OCI-LY1 (cell line): Measurements from ENCODE around the gene RTP5.

Experiments
- EZH2 ChIP-seq: fragments of 200-600 bp; sonication (generic), shearing (Covaris generic); IDR thresholded peaks from 2 replicates; pipeline ENCODE4 v1.8.0; 2017; ENCODE audit warnings: borderline replicate concordance, mixed run types, mild to moderate bottlenecking, antibody characterized with exemption, low read length, moderate library complexity, mixed read lengths
- TF ChIP-seq, protein P1 (sequence below): fragments of 200-600 bp; sonication (generic), shearing (Covaris generic); IDR thresholded peaks from 2 replicates; pipeline ENCODE4 v1.5.1; 2017; ENCODE audit warnings: mild to moderate bottlenecking, antibody characterized with exemption, low read length, moderate library complexity, mixed read lengths

GRCh38 chr2:241834527-241835210, 34.9 kb upstream of the RTP5 start:
- no peak for TF ChIP-seq EZH2
- TF ChIP-seq, protein P1, sequence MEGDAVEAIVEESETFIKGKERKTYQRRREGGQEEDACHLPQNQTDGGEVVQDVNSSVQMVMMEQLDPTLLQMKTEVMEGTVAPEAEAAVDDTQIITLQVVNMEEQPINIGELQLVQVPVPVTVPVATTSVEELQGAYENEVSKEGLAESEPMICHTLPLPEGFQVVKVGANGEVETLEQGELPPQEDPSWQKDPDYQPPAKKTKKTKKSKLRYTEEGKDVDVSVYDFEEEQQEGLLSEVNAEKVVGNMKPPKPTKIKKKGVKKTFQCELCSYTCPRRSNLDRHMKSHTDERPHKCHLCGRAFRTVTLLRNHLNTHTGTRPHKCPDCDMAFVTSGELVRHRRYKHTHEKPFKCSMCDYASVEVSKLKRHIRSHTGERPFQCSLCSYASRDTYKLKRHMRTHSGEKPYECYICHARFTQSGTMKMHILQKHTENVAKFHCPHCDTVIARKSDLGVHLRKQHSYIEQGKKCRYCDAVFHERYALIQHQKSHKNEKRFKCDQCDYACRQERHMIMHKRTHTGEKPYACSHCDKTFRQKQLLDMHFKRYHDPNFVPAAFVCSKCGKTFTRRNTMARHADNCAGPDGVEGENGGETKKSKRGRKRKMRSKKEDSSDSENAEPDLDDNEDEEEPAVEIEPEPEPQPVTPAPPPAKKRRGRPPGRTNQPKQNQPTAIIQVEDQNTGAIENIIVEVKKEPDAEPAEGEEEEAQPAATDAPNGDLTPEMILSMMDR, result no peak
